HepG2 (cell line): ENCODE measurements around the gene TTBK2.

Source experiments
- ZNF138 ChIP-seq: sonication (generic); formaldehyde crosslinking; IDR thresholded peaks from 2 replicates; pipeline ENCODE4 v1.5.0; 2020; ENCODE audit warnings: mild to moderate bottlenecking, low read depth, missing genetic modification reagents
- TF ChIP-seq, protein P1 (sequence below): sonication (generic); formaldehyde crosslinking; IDR thresholded peaks from 2 replicates; pipeline ENCODE4 v1.5.0; 2020; ENCODE audit warnings: mild to moderate bottlenecking, missing genetic modification reagents, moderate library complexity

DNA sequence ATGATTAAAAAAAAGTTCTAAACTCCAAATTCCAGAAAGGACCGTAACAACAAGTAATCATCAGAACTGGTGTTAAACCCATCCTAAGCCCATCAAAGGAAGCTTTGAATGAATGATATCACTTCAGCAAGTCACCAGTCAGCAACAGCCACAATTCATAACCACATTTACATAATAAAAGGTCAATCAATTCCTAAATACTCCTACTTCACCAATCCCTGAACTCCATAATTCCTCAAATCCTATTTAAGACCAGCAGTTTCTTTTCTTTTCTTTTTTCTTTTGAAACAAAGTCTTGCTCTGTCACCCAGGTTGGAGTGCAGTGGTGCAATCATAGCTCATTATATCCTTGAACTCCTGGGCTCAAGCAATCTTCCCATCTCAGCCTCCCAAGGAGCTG, 40.5 kb downstream of the TTBK2 start:
- no peak for TF ChIP-seq ZNF138 (CRISPR knock-in tag)
- TF ChIP-seq, protein P1, sequence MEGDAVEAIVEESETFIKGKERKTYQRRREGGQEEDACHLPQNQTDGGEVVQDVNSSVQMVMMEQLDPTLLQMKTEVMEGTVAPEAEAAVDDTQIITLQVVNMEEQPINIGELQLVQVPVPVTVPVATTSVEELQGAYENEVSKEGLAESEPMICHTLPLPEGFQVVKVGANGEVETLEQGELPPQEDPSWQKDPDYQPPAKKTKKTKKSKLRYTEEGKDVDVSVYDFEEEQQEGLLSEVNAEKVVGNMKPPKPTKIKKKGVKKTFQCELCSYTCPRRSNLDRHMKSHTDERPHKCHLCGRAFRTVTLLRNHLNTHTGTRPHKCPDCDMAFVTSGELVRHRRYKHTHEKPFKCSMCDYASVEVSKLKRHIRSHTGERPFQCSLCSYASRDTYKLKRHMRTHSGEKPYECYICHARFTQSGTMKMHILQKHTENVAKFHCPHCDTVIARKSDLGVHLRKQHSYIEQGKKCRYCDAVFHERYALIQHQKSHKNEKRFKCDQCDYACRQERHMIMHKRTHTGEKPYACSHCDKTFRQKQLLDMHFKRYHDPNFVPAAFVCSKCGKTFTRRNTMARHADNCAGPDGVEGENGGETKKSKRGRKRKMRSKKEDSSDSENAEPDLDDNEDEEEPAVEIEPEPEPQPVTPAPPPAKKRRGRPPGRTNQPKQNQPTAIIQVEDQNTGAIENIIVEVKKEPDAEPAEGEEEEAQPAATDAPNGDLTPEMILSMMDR (CRISPR knock-in tag) = no peak
